HEK293 (cell line): Measurements from ENCODE around the gene INSL4.

Experiments
- CTCF ChIA-PET: fragments of 350-600 bp; formaldehyde crosslinking; extraction: SDS; loops from one replicate; lab custom pipeline; 2021; ENCODE audit warnings: antibody characterized with exemption; lab: Yijun Ruan, JAX
- POLR2A ChIA-PET: fragments of 300-600 bp; formaldehyde crosslinking; extraction: SDS; loops from one replicate; lab custom pipeline; 2020; ENCODE audit warnings: antibody characterized with exemption, inconsistent platforms; lab: Yijun Ruan, JAX
- H3K27ac ChIP-seq: fragments of 200-500 bp; sonication (Bioruptor generic); 2 replicates; pipeline ENCODE4 v1.5.1; 2014; ENCODE audit warnings: low read depth, low read length, control low read depth, inconsistent platforms; ENCODE audit errors: extremely low read depth
- H3K36me3 ChIP-seq, 2 experiments: fragments of 200-500 bp in 1 of 2; sonication (Bioruptor generic) in 1 of 2; 1 replicate in 1 of 2; 2 replicates in 1 of 2; pipeline ENCODE4 v1.5.1; 2014 to 2017; ENCODE audit warnings: inconsistent platforms in 2 of 2, low read length in 2 of 2; ENCODE audit not compliant: control insufficient read depth in 2 of 2, insufficient read depth in 1 of 2
- H3K4me1 ChIP-seq: fragments of 200-500 bp; sonication (Bioruptor generic); 2 replicates; pipeline ENCODE4 v1.5.1; 2014; ENCODE audit warnings: mild to moderate bottlenecking, low read length, inconsistent platforms; ENCODE audit not compliant: control insufficient read depth, insufficient read depth
- H3K4me3 ChIP-seq: 2 replicates; pipeline ENCODE4 v1.5.1; 2011; ENCODE audit warnings: low read depth, mild to moderate bottlenecking, control low read depth, low read length, moderate library complexity
- H3K9me3 ChIP-seq: fragments of 200-500 bp; sonication (Bioruptor generic); 2 replicates; pipeline ENCODE4 v1.5.1; 2014; ENCODE audit warnings: low read depth, low read length, inconsistent platforms; ENCODE audit not compliant: control insufficient read depth, insufficient read depth
- WT1 ChIP-seq: fragments of 450-650 bp; formaldehyde crosslinking; IDR thresholded peaks from 2 replicates; pipeline ENCODE4 v1.5.1; 2016; ENCODE audit warnings: missing biosample characterization, missing genetic modification characterization
- ZEB2 ChIP-seq: fragments of 450-650 bp; formaldehyde crosslinking; IDR thresholded peaks from 2 replicates; pipeline ENCODE4 v1.5.1; 2016; ENCODE audit warnings: missing biosample characterization, missing genetic modification characterization
- ZNF23 ChIP-seq: fragments of 450-650 bp; formaldehyde crosslinking; IDR thresholded peaks from 2 replicates; pipeline ENCODE4 v1.5.1; 2016; ENCODE audit warnings: missing biosample characterization, missing genetic modification characterization, borderline replicate concordance
- ZNF324 ChIP-seq: fragments of 450-650 bp; formaldehyde crosslinking; IDR thresholded peaks from 2 replicates; pipeline ENCODE4 v1.5.1; 2016; ENCODE audit warnings: missing biosample characterization, missing genetic modification characterization
- ZNF549 ChIP-seq: fragments of 450-650 bp; IDR thresholded peaks from 2 replicates; pipeline ENCODE4 v1.5.1; 2018; ENCODE audit warnings: missing biosample characterization, missing genetic modification characterization, mild to moderate bottlenecking, inconsistent platforms, moderate library complexity
- ZNF624 ChIP-seq: fragments of 450-650 bp; formaldehyde crosslinking; IDR thresholded peaks from 2 replicates; pipeline ENCODE4 v1.5.1; 2017; ENCODE audit warnings: missing biosample characterization, missing genetic modification characterization
- ZSCAN16 ChIP-seq: fragments of 450-650 bp; formaldehyde crosslinking; IDR thresholded peaks from 2 replicates; pipeline ENCODE4 v1.5.1; 2016; ENCODE audit warnings: missing biosample characterization, missing genetic modification characterization
- TF ChIP-seq, protein P1 (sequence below): fragments of 450-650 bp; formaldehyde crosslinking; IDR thresholded peaks from 2 replicates; pipeline ENCODE4 v1.5.1; 2016; ENCODE audit warnings: missing biosample characterization, missing genetic modification characterization
- TF ChIP-seq, protein P2 (sequence below): fragments of 450-650 bp; formaldehyde crosslinking; IDR thresholded peaks from 2 replicates; pipeline ENCODE4 v1.5.1; 2016; ENCODE audit warnings: missing biosample characterization, missing genetic modification characterization, low read depth
- TF ChIP-seq, protein P3 (sequence below): fragments of 450-650 bp; formaldehyde crosslinking; IDR thresholded peaks from 2 replicates; pipeline ENCODE4 v1.5.1; 2016; ENCODE audit warnings: missing biosample characterization, missing genetic modification characterization
- TF ChIP-seq, protein P4 (sequence below): fragments of 450-650 bp; formaldehyde crosslinking; IDR thresholded peaks from 2 replicates; pipeline ENCODE4 v1.5.1; 2016; ENCODE audit warnings: missing biosample characterization, missing genetic modification characterization
- TF ChIP-seq, protein P5 (sequence below): fragments of 450-650 bp; formaldehyde crosslinking; conservative IDR thresholded peaks from 2 replicates; pipeline ENCODE4 v1.5.1; 2016; ENCODE audit warnings: low read depth, missing biosample characterization, missing genetic modification characterization
- TF ChIP-seq, protein P6 (sequence below): fragments of 450-650 bp; formaldehyde crosslinking; IDR thresholded peaks from 2 replicates; pipeline ENCODE4 v1.5.1; 2017; ENCODE audit warnings: missing biosample characterization, missing genetic modification characterization

The INSL4 gene

DNA sequence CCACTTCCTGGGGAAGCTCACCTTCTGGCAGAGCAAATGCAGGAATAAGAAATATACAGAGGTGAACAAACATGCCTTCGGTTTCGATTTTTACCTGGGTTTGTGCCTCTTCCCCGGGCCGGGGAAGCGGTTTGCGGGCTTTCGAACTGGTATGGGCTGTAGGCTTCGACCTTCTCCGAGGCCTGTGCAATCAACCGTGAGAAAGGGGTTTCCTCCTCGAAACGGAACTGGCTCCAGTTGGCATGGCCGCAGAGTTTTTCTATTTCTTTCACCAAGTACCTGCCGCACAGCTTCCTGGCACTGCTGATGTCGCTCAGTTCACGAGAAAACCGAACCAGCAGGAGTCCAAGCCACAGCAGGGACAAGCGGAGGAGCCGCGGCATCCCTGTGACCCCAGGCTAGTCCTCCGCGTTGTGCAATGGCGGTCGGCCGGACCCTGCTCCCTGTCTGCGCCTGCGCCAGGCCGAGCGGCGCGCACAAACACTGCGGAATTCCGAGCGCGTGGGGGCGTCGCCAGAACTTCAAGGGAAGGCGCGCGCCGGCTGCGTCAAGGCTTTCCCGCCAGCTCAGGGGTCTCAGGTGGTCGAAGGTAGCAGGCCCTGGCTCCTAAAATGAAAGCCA is 45.9 kb upstream of the INSL4 start, which contains the start of gene INSL6 (continued):
- TF ChIP-seq, protein P1, sequence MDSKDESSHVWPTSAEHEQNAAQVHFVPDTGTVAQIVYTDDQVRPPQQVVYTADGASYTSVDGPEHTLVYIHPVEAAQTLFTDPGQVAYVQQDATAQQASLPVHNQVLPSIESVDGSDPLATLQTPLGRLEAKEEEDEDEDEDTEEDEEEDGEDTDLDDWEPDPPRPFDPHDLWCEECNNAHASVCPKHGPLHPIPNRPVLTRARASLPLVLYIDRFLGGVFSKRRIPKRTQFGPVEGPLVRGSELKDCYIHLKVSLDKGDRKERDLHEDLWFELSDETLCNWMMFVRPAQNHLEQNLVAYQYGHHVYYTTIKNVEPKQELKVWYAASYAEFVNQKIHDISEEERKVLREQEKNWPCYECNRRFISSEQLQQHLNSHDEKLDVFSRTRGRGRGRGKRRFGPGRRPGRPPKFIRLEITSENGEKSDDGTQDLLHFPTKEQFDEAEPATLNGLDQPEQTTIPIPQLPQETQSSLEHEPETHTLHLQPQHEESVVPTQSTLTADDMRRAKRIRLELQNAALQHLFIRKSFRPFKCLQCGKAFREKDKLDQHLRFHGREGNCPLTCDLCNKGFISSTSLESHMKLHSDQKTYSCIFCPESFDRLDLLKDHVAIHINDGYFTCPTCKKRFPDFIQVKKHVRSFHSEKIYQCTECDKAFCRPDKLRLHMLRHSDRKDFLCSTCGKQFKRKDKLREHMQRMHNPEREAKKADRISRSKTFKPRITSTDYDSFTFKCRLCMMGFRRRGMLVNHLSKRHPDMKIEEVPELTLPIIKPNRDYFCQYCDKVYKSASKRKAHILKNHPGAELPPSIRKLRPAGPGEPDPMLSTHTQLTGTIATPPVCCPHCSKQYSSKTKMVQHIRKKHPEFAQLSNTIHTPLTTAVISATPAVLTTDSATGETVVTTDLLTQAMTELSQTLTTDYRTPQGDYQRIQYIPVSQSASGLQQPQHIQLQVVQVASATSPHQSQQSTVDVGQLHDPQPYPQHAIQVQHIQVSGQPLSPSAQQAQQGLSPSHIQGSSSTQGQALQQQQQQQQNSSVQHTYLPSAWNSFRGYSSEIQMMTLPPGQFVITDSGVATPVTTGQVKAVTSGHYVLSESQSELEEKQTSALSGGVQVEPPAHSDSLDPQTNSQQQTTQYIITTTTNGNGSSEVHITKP (tag by site-specific recombination): no peak
- TF ChIP-seq WT1 (tag by site-specific recombination): no peak
- no peak for TF ChIP-seq ZEB2 (tag by site-specific recombination)
- no peak for TF ChIP-seq ZNF549 (tag by site-specific recombination)
- TF ChIP-seq, protein P2, sequence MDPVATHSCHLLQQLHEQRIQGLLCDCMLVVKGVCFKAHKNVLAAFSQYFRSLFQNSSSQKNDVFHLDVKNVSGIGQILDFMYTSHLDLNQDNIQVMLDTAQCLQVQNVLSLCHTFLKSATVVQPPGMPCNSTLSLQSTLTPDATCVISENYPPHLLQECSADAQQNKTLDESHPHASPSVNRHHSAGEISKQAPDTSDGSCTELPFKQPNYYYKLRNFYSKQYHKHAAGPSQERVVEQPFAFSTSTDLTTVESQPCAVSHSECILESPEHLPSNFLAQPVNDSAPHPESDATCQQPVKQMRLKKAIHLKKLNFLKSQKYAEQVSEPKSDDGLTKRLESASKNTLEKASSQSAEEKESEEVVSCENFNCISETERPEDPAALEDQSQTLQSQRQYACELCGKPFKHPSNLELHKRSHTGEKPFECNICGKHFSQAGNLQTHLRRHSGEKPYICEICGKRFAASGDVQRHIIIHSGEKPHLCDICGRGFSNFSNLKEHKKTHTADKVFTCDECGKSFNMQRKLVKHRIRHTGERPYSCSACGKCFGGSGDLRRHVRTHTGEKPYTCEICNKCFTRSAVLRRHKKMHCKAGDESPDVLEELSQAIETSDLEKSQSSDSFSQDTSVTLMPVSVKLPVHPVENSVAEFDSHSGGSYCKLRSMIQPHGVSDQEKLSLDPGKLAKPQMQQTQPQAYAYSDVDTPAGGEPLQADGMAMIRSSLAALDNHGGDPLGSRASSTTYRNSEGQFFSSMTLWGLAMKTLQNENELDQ (tag by site-specific recombination): no peak
- no peak for TF ChIP-seq ZSCAN16 (tag by site-specific recombination)
- no peak for TF ChIP-seq ZNF23 (tag by site-specific recombination)

DNA sequence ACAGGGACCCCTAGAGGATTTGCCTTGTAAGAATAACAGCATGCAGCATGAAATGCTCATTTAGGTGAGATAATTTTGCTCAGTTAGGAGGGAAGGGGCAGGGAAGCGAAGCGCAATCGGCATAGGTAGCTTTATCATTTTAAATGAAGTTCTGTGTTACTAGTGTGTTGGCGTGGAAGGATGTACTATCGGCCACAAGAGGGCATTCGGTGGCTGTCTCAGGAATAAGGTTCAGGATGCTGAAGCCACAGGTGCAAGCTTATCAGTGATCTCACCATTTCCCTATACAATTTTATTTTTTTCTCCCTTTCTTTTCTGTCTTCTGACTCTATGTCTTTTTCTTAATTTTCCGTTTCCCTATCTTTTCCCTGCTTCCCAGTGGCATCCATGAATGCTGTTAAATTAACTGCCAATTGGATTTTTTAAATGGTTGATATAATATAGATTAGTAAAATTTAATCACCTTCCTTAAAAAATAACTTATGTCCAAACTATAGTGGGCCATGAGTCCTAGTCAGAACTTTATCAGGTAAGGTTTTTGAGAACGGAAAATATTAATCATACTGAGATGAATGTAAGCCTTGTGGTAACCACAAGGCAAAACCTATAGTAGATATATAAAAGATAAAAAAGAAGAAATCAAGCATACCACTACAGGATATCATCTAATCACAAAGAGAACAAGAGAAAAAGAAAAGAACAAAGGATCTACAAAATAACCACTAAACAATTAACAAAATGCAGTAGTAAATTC is 44.6 kb upstream of the INSL4 start:
- POLR2A ChIA-PET: interaction anchor here (0.6 to 1.1 kb wide), 4 partner anchors 135 to 427 kb away, joined by 3 read pairs; partner anchors contain the start of genes JAK2 and PLGRKT
- TF ChIP-seq ZNF324 (tag by site-specific recombination) (no peak), ZNF624 (no peak), ZEB2 (tag by site-specific recombination) (no peak)
- TF ChIP-seq, protein P3, sequence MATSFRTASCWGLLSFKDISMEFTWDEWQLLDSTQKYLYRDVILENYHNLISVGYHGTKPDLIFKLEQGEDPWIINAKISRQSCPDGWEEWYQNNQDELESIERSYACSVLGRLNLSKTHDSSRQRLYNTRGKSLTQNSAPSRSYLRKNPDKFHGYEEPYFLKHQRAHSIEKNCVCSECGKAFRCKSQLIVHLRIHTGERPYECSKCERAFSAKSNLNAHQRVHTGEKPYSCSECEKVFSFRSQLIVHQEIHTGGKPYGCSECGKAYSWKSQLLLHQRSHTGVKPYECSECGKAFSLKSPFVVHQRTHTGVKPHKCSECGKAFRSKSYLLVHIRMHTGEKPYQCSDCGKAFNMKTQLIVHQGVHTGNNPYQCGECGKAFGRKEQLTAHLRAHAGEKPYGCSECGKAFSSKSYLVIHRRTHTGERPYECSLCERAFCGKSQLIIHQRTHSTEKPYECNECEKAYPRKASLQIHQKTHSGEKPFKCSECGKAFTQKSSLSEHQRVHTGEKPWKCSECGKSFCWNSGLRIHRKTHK: no peak
- TF ChIP-seq, protein P1 (tag by site-specific recombination): no peak
- TF ChIP-seq, protein P4, sequence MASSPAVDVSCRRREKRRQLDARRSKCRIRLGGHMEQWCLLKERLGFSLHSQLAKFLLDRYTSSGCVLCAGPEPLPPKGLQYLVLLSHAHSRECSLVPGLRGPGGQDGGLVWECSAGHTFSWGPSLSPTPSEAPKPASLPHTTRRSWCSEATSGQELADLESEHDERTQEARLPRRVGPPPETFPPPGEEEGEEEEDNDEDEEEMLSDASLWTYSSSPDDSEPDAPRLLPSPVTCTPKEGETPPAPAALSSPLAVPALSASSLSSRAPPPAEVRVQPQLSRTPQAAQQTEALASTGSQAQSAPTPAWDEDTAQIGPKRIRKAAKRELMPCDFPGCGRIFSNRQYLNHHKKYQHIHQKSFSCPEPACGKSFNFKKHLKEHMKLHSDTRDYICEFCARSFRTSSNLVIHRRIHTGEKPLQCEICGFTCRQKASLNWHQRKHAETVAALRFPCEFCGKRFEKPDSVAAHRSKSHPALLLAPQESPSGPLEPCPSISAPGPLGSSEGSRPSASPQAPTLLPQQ (tag by site-specific recombination): no peak
- TF ChIP-seq, protein P5, sequence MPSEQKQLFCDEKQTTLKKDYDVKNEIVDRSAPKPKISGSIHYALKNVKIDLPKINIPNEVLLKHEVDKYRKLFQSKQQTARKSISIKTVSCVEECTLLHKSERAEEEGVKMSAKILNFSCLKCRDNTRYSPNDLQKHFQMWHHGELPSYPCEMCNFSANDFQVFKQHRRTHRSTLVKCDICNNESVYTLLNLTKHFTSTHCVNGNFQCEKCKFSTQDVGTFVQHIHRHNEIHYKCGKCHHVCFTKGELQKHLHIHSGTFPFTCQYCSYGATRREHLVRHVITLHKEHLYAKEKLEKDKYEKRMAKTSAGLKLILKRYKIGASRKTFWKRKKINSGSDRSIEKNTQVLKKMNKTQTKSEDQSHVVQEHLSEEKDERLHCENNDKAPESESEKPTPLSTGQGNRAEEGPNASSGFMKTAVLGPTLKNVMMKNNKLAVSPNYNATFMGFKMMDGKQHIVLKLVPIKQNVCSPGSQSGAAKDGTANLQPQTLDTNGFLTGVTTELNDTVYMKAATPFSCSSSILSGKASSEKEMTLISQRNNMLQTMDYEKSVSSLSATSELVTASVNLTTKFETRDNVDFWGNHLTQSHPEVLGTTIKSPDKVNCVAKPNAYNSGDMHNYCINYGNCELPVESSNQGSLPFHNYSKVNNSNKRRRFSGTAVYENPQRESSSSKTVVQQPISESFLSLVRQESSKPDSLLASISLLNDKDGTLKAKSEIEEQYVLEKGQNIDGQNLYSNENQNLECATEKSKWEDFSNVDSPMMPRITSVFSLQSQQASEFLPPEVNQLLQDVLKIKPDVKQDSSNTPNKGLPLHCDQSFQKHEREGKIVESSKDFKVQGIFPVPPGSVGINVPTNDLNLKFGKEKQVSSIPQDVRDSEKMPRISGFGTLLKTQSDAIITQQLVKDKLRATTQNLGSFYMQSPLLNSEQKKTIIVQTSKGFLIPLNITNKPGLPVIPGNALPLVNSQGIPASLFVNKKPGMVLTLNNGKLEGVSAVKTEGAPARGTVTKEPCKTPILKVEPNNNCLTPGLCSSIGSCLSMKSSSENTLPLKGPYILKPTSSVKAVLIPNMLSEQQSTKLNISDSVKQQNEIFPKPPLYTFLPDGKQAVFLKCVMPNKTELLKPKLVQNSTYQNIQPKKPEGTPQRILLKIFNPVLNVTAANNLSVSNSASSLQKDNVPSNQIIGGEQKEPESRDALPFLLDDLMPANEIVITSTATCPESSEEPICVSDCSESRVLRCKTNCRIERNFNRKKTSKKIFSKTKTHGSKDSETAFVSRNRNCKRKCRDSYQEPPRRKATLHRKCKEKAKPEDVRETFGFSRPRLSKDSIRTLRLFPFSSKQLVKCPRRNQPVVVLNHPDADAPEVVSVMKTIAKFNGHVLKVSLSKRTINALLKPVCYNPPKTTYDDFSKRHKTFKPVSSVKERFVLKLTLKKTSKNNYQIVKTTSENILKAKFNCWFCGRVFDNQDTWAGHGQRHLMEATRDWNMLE: no peak
- TF ChIP-seq, protein P6, sequence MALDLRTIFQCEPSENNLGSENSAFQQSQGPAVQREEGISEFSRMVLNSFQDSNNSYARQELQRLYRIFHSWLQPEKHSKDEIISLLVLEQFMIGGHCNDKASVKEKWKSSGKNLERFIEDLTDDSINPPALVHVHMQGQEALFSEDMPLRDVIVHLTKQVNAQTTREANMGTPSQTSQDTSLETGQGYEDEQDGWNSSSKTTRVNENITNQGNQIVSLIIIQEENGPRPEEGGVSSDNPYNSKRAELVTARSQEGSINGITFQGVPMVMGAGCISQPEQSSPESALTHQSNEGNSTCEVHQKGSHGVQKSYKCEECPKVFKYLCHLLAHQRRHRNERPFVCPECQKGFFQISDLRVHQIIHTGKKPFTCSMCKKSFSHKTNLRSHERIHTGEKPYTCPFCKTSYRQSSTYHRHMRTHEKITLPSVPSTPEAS (tag by site-specific recombination): no peak

More for the DNA sequence above, 44.6 kb upstream of the INSL4 start:
- Histone ChIP-seq H3K4me1 (no peaks in the 10 kb centered on the region), H3K4me3 (no peak overlapping the region), H3K36me3 (no peaks in the 10 kb centered on the region), H3K9me3 (no peaks in the 10 kb centered on the region), H3K27ac (no peak overlapping the region)
- CTCF ChIA-PET: interaction anchor here (0.5 to 4.5 kb wide), 47 partner anchors 8 to 1065 kb away, joined by 3 to 46 read pairs (median 4); partner anchors contain the start of genes CD274 and PLGRKT
